LNCaP clone FGC (cell line): ENCODE results near the gene NRCAM.

Source experiments
- DNase-seq: peaks from one replicate; pipeline ENCODE4 v3.0.0-alpha.2; 2011; ENCODE audit warnings: low read depth
- H3K4me3 ChIP-seq: 2 replicates; pipeline ENCODE4 v1.5.1; 2011; ENCODE audit warnings: mild to moderate bottlenecking, low read depth, low read length, control low read depth
- CTCF ChIP-seq: IDR thresholded peaks from 2 replicates; pipeline ENCODE4 v1.5.1; 2012; ENCODE audit warnings: mild to moderate bottlenecking; ENCODE audit not compliant: control insufficient read depth, insufficient read depth; ENCODE audit errors: extremely low read depth

The NRCAM gene

GRCh38 chr7:108253275-108254044 lies 202.8 kb downstream of the NRCAM start:
- no peak overlapping the region for H3K4me3 ChIP-seq
- TF ChIP-seq CTCF: no peak
- DNase-seq: no peak

GRCh38 chr7:108252177-108252576 lies 204.1 kb downstream of the NRCAM start:
- no peak for TF ChIP-seq CTCF
- no peak overlapping the region for H3K4me3 ChIP-seq
- no peak for DNase-seq

- TF ChIP-seq CTCF: no peak
- no peak overlapping the region for H3K4me3 ChIP-seq
These were observed 204.5 kb downstream of the NRCAM start for GRCh38 chr7:108251700-108252099.

DNA sequence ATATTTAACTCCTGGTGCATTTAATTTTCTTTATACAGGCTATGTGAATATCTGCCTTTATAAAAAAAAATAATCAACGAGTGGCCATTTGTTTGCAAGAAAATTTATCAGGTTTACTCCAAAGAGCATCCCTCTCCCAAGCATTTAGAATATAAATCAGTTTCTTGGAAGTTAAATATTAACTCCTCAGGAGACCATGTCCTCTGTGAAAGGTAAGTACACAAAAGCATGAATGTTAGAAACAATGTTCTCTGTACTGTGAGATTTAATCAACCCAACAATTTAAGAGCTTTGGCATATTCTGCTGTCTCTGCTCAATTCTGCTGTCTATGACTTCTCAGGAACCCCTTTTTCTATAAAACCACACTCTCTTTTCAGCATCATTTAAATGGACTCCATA lies 206.8 kb downstream of the NRCAM start:
- no peak for TF ChIP-seq CTCF
- no peak overlapping the region for H3K4me3 ChIP-seq
- DNase-seq: no peak

More at GRCh38 chr7:108251700-108252099, 204.5 kb downstream of the NRCAM start:
- no peak for DNase-seq

DNA sequence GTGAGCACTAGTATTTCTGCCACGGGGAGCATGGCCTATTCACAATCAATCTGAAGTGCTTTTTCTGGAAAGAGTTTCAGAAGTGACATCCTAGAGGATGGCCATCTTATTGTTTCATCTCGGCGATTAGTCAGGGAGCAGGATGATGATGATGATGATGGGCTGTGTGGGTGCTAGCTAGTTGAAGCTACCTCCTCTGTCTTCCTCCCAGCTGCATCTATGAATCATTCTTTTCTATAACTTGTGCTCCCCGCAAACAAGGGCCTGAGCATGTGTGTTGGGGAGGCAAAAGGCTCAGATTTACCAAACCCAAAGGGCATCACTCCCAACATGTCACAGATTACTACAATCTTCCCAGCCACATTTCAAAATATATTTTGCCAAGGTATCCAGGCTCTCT lies 207.4 kb downstream of the NRCAM start:
- no peak for TF ChIP-seq CTCF
- H3K4me3 ChIP-seq: no peak overlapping the region
- DNase-seq: no peak

GRCh38 chr7:108248418-108248817 lies 207.8 kb downstream of the NRCAM start:
- DNase-seq: no peak
- TF ChIP-seq CTCF: no peak
- H3K4me3 ChIP-seq: no peak overlapping the region

- no peak overlapping the region for H3K4me3 ChIP-seq
- no peak for TF ChIP-seq CTCF
- no peak for DNase-seq
These were observed 208.6 kb downstream of the NRCAM start for GRCh38 chr7:108247614-108248013.
